ENCODE measurements around the gene RHOC.

RHOC gene

GRCh38 chr1:112706505-112707220 lies at the start of gene RHOC:
TSS of gene RHOC (minus strand) at chr1:112707127. CDS start at chr1:112703799, 3,328 bp downstream.
- Histone ChIP-seq H3K4me3 (ENCODE audit: low read depth, low read length) (peak within 1 kb of the TSS; percentile 69), H3K9me3 (ENCODE audit: severe bottlenecking) (no peaks in the 10 kb centered on the region), H3K36me3 (peaks cover 2% of the 10 kb centered on the region; the same call in 1 of the 2 replicates), H3K27me3 (ENCODE audit: insufficient read depth, low read depth, severe bottlenecking) (no peaks in the 10 kb centered on the region), H3K27ac (peak within 1 kb of the TSS; percentile 75)
- peak; percentile 62 for DNase-seq
- TF ChIP-seq CTCF (IDR thresholded peaks at IDR 0.05; ENCODE audit: low read depth, low read length), result no peak

GRCh38 chr1:112754116-112754628 lies 47.2 kb upstream of the RHOC start:
- TF ChIP-seq CTCF (IDR thresholded peaks at IDR 0.05; ENCODE audit: low read depth, low read length), result no peak
- no peaks in the 10 kb centered on the region for H3K36me3 ChIP-seq
- no peaks in the 10 kb centered on the region for H3K9me3 ChIP-seq (ENCODE audit: severe bottlenecking)
- no peak overlapping the region for H3K27ac ChIP-seq
- H3K27me3 ChIP-seq (ENCODE audit: insufficient read depth, low read depth, severe bottlenecking), result no peaks in the 10 kb centered on the region
- H3K4me3 ChIP-seq (ENCODE audit: low read depth, low read length), result no peak overlapping the region
- no peak for DNase-seq

- TF ChIP-seq CTCF (IDR thresholded peaks at IDR 0.05; ENCODE audit: low read depth, low read length), result no peak
- no peaks in the 10 kb centered on the region for H3K27me3 ChIP-seq (ENCODE audit: insufficient read depth, low read depth, severe bottlenecking)
- H3K4me3 ChIP-seq (ENCODE audit: low read depth, low read length), result no peak overlapping the region
These were observed 41.5 kb upstream of the RHOC start for GRCh38 chr1:112748396-112748795.

GRCh38 chr1:112744009-112744578 lies 37.2 kb upstream of the RHOC start:
- H3K36me3 ChIP-seq, result no peaks in the 10 kb centered on the region
- no peak overlapping the region for H3K27ac ChIP-seq
- no peaks in the 10 kb centered on the region for H3K27me3 ChIP-seq (ENCODE audit: insufficient read depth, low read depth, severe bottlenecking)
- no peak overlapping the region for H3K4me3 ChIP-seq (ENCODE audit: low read depth, low read length)
- TF ChIP-seq CTCF (IDR thresholded peaks at IDR 0.05; ENCODE audit: low read depth, low read length), result no peak
- no peak for DNase-seq
- H3K9me3 ChIP-seq (ENCODE audit: severe bottlenecking), result peaks cover 5% of the 10 kb centered on the region

More at GRCh38 chr1:112748396-112748795, 41.5 kb upstream of the RHOC start:
- no peaks in the 10 kb centered on the region for H3K36me3 ChIP-seq
- H3K9me3 ChIP-seq (ENCODE audit: severe bottlenecking), result peaks cover 2% of the 10 kb centered on the region
- DNase-seq, result no peak
- H3K27ac ChIP-seq, result no peak overlapping the region

- Histone ChIP-seq H3K4me3 (ENCODE audit: low read depth, low read length) (no peak overlapping the region), H3K27ac (no peak overlapping the region), H3K27me3 (ENCODE audit: insufficient read depth, low read depth, severe bottlenecking) (no peaks in the 10 kb centered on the region), H3K36me3 (no peaks in the 10 kb centered on the region), H3K9me3 (ENCODE audit: severe bottlenecking) (peaks cover 5% of the 10 kb centered on the region)
- DNase-seq, result no peak
- TF ChIP-seq CTCF (IDR thresholded peaks at IDR 0.05; ENCODE audit: low read depth, low read length), result no peak
These were observed 36.5 kb upstream of the RHOC start for GRCh38 chr1:112743174-112744008.
